GM12873 (cell line): ENCODE results near the gene CEP104.

ENCODE experiments used
- TF ChIP-seq, protein P1 (sequence below): IDR thresholded peaks from 2 replicates; pipeline ENCODE4 v1.5.1; 2012; ENCODE audit warnings: low read depth, mild to moderate bottlenecking, moderate library complexity, low read length, control low read depth; ENCODE audit not compliant: insufficient read depth; ENCODE audit errors: missing control alignments

CEP104 gene

GRCh38 chr1:3892748-3893147, 35.7 kb upstream of the CEP104 start:
- TF ChIP-seq, protein P1, sequence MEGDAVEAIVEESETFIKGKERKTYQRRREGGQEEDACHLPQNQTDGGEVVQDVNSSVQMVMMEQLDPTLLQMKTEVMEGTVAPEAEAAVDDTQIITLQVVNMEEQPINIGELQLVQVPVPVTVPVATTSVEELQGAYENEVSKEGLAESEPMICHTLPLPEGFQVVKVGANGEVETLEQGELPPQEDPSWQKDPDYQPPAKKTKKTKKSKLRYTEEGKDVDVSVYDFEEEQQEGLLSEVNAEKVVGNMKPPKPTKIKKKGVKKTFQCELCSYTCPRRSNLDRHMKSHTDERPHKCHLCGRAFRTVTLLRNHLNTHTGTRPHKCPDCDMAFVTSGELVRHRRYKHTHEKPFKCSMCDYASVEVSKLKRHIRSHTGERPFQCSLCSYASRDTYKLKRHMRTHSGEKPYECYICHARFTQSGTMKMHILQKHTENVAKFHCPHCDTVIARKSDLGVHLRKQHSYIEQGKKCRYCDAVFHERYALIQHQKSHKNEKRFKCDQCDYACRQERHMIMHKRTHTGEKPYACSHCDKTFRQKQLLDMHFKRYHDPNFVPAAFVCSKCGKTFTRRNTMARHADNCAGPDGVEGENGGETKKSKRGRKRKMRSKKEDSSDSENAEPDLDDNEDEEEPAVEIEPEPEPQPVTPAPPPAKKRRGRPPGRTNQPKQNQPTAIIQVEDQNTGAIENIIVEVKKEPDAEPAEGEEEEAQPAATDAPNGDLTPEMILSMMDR = no peak

- TF ChIP-seq, protein P1 = no peak
These were observed 34.4 kb upstream of the CEP104 start for GRCh38 chr1:3891329-3891865.

GRCh38 chr1:3890389-3891328, 33.6 kb upstream of the CEP104 start:
- TF ChIP-seq, protein P1 = no peak

- TF ChIP-seq, protein P1 = no peak
These were observed 32.9 kb upstream of the CEP104 start for GRCh38 chr1:3889936-3890335.

GRCh38 chr1:3888301-3888700, 31.3 kb upstream of the CEP104 start:
- TF ChIP-seq, protein P1 = no peak

DNA sequence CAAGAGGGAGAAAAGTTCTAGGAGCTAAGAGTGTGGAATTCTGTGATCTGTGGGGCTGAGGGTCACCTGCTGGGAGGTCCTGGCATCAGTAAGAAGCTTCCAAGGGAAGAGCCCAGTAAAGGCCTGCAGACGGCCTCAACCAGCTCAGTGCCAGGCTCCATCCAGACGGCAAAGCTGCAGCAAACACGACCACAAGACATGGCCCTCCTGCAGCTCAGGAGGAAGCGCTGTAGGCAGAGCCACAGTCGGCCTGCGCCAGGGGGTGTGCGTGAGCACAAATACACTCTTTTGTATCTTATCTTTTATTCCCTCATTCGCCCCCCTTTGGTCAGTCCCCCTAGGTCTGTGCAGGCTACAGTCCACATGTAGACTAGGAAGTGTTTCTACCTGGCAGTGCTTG, 29.7 kb upstream of the CEP104 start:
- TF ChIP-seq, protein P1 = no peak

- TF ChIP-seq, protein P1 = no peak
These were observed 29.2 kb upstream of the CEP104 start for GRCh38 chr1:3886106-3886670.
